HEK293 (cell line): ENCODE measurements around the gene GRID2.

ENCODE experiments used
- CTCF ChIP-seq: fragments of 450-650 bp; formaldehyde crosslinking; IDR thresholded peaks from 2 replicates; pipeline ENCODE4 v1.5.1; 2016; ENCODE audit warnings: missing biosample characterization, missing genetic modification characterization
- GFI1B ChIP-seq: fragments of 450-650 bp; formaldehyde crosslinking; IDR thresholded peaks from 2 replicates; pipeline ENCODE4 v1.5.1; 2016; ENCODE audit warnings: missing biosample characterization, missing genetic modification characterization
- GLIS1 ChIP-seq: fragments of 450-650 bp; formaldehyde crosslinking; IDR thresholded peaks from 2 replicates; pipeline ENCODE4 v1.5.1; 2016; ENCODE audit warnings: missing biosample characterization, missing genetic modification characterization
- PRDM4 ChIP-seq: fragments of 450-650 bp; formaldehyde crosslinking; IDR thresholded peaks from 2 replicates; pipeline ENCODE4 v1.5.1; 2017; ENCODE audit warnings: missing biosample characterization, missing genetic modification characterization
- TCF7L2 ChIP-seq: IDR thresholded peaks from 2 replicates; pipeline ENCODE4 v1.6.1; 2011; ENCODE audit warnings: low read depth, mild to moderate bottlenecking, inconsistent platforms, low read length, moderate library complexity, borderline replicate concordance
- TRIM28 ChIP-seq: IDR thresholded peaks from 2 replicates; pipeline ENCODE4 v1.6.1; 2011; ENCODE audit warnings: low read length, control low read depth, borderline replicate concordance
- YY1 ChIP-seq: fragments of 450-650 bp; formaldehyde crosslinking; IDR thresholded peaks from 2 replicates; pipeline ENCODE4 v1.5.1; 2018; ENCODE audit warnings: missing biosample characterization, missing genetic modification characterization
- ZBTB49 ChIP-seq: fragments of 450-650 bp; formaldehyde crosslinking; IDR thresholded peaks from 2 replicates; pipeline ENCODE4 v1.5.1; 2016; ENCODE audit warnings: missing biosample characterization, missing genetic modification characterization, low read depth
- ZEB2 ChIP-seq: fragments of 450-650 bp; formaldehyde crosslinking; IDR thresholded peaks from 2 replicates; pipeline ENCODE4 v1.5.1; 2016; ENCODE audit warnings: missing biosample characterization, missing genetic modification characterization
- ZNF184 ChIP-seq: fragments of 450-650 bp; IDR thresholded peaks from 2 replicates; pipeline ENCODE4 v1.5.1; 2018; ENCODE audit warnings: missing biosample characterization, mild to moderate bottlenecking, missing genetic modification characterization
- ZNF239 ChIP-seq: fragments of 450-650 bp; formaldehyde crosslinking; IDR thresholded peaks from 2 replicates; pipeline ENCODE4 v1.5.1; 2016; ENCODE audit warnings: missing biosample characterization, missing genetic modification characterization
- ZNF426 ChIP-seq: fragments of 450-650 bp; formaldehyde crosslinking; IDR thresholded peaks from 2 replicates; pipeline ENCODE4 v1.5.1; 2017; ENCODE audit warnings: missing biosample characterization, missing genetic modification characterization, mild to moderate bottlenecking, inconsistent platforms, moderate library complexity
- ZNF514 ChIP-seq: fragments of 450-650 bp; formaldehyde crosslinking; IDR thresholded peaks from 2 replicates; pipeline ENCODE4 v1.5.1; 2016; ENCODE audit warnings: missing biosample characterization, missing genetic modification characterization

- TF ChIP-seq GFI1B (tag by site-specific recombination) (no peak), CTCF (tag by site-specific recombination) (no peak), ZNF184 (tag by site-specific recombination) (no peak), TRIM28 (no peak), TCF7L2 (no peak), ZNF239 (no peak), ZEB2 (no peak), PRDM4 (tag by site-specific recombination) (no peak), ZBTB49 (no peak), ZNF514 (tag by site-specific recombination) (no peak), ZNF426 (tag by site-specific recombination) (no peak), GLIS1 (tag by site-specific recombination) (no peak), YY1 (no peak)
These were observed 35.1 kb upstream of the GRID2 start for GRCh38 chr4:92268642-92269041.
